Activated CD4-positive, alpha-beta T cell treated with anti-CD3 and anti-CD28 coated beads, Interleukin-2, amount 50 U/mL, for 48 hours (primary cell): Measurements from ENCODE around the gene EPB41L2.

Source experiments
- DNase-seq, 2 experiments: peaks; one replicate each; pipeline ENCODE4 v3.0.0-alpha.2; 2020

EPB41L2 gene

GRCh38 chr6:130896249-130896648 lies 166.8 kb downstream of the EPB41L2 start:
- DNase-seq, result no peak

- DNase-seq, result no peak
Measured at GRCh38 chr6:130895516-130895915, 167.5 kb downstream of the EPB41L2 start.

GRCh38 chr6:130893766-130894165 lies 169.3 kb downstream of the EPB41L2 start:
- DNase-seq, result no peak

- DNase-seq, result no peak
Measured at GRCh38 chr6:130893277-130893676, 169.8 kb downstream of the EPB41L2 start.

- DNase-seq, result no peak
Measured at GRCh38 chr6:130890521-130890971, 172.5 kb downstream of the EPB41L2 start.

- no peak for DNase-seq
Measured at GRCh38 chr6:130889423-130889822, 173.6 kb downstream of the EPB41L2 start.

GRCh38 chr6:130888246-130888645 lies 174.8 kb downstream of the EPB41L2 start:
- no peak for DNase-seq

- no peak for DNase-seq
Measured at GRCh38 chr6:130886966-130887365, 176.1 kb downstream of the EPB41L2 start.

- DNase-seq, result peak; percentile 65 to 76
Measured at GRCh38 chr6:130885392-130886192, 177.5 kb downstream of the EPB41L2 start.

GRCh38 chr6:130882370-130882769 lies 180.7 kb downstream of the EPB41L2 start:
- DNase-seq, result no peak

GRCh38 chr6:130879826-130880225 lies 183.2 kb downstream of the EPB41L2 start:
- DNase-seq, result no peak

GRCh38 chr6:130873746-130874145 lies 189.3 kb downstream of the EPB41L2 start:
- DNase-seq, result no peak

- DNase-seq, result peak; percentile 79 to 82
Measured at GRCh38 chr6:130872250-130873095, 190.6 kb downstream of the EPB41L2 start.

GRCh38 chr6:130870179-130870880 lies 192.7 kb downstream of the EPB41L2 start:
- no peak for DNase-seq

- no peak for DNase-seq
Measured at GRCh38 chr6:130869681-130870080, 193.4 kb downstream of the EPB41L2 start.

GRCh38 chr6:130865793-130866192 lies 197.3 kb downstream of the EPB41L2 start:
- no peak for DNase-seq

- no peak for DNase-seq
Measured at GRCh38 chr6:130864344-130864743, 198.7 kb downstream of the EPB41L2 start.

GRCh38 chr6:130863415-130864230 lies 199.4 kb downstream of the EPB41L2 start:
- no peak for DNase-seq

- DNase-seq, result no peak
Measured at GRCh38 chr6:130862370-130862769, 200.7 kb downstream of the EPB41L2 start.

- DNase-seq, result no peak
Measured at GRCh38 chr6:130859161-130859867, 203.7 kb downstream of the EPB41L2 start.

GRCh38 chr6:130858498-130859160 lies 204.4 kb downstream of the EPB41L2 start:
- DNase-seq, result no peak
